VCaP (cell line): ENCODE measurements around the gene KRT20.

Experiments
- H3K27ac ChIP-seq: fragments of 450-650 bp; 2 replicates; pipeline ENCODE4 v1.5.1; 2017
- TF ChIP-seq, protein P1 (sequence below): fragments of 450-650 bp; conservative IDR thresholded peaks from 2 replicates; pipeline ENCODE4 v1.5.1; 2017; ENCODE audit warnings: mild to moderate bottlenecking, moderate library complexity

KRT20 gene

DNA sequence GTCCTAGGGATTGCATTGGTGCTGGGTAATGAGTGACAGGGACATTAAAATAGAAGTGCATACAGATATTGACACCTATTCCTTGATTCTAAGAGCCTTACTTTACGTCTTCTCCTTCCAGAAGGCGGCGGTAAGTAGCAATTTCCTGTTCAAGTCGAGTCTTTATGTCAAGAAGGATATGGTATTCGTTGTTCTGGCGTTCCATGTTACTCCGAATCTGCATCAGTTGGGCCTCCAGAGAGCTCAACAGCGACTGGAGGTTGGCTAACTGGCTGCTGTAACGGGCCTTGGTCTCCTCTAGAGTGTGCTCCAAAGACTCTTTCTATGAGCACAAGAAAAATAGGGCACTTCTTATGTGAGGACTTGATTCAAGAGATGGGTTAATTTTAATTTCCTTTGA, 7.0 kb downstream of the KRT20 start:
- TF ChIP-seq, protein P1, sequence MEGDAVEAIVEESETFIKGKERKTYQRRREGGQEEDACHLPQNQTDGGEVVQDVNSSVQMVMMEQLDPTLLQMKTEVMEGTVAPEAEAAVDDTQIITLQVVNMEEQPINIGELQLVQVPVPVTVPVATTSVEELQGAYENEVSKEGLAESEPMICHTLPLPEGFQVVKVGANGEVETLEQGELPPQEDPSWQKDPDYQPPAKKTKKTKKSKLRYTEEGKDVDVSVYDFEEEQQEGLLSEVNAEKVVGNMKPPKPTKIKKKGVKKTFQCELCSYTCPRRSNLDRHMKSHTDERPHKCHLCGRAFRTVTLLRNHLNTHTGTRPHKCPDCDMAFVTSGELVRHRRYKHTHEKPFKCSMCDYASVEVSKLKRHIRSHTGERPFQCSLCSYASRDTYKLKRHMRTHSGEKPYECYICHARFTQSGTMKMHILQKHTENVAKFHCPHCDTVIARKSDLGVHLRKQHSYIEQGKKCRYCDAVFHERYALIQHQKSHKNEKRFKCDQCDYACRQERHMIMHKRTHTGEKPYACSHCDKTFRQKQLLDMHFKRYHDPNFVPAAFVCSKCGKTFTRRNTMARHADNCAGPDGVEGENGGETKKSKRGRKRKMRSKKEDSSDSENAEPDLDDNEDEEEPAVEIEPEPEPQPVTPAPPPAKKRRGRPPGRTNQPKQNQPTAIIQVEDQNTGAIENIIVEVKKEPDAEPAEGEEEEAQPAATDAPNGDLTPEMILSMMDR: no peak
- H3K27ac ChIP-seq: no peak overlapping the region

DNA sequence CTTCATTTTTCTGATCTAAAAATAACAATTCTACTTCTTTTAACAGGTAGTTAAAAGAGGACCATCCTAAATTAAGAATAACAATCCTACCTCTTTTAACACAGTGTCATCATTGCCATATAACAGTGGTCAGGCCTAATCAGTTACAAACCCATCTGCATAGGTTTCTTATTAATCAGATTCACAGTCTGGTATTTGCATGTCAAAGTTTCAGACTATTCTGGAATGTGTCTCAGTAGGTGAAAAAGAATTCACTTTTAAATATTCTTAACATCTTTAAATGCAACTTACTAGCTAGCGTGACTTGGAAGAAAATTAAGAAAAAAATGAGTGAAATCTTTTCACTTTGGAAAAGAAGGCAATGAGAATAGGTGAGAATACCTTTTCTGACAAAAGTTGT, 11.2 kb downstream of the KRT20 start:
- no peak overlapping the region for H3K27ac ChIP-seq
- TF ChIP-seq, protein P1: no peak

DNA sequence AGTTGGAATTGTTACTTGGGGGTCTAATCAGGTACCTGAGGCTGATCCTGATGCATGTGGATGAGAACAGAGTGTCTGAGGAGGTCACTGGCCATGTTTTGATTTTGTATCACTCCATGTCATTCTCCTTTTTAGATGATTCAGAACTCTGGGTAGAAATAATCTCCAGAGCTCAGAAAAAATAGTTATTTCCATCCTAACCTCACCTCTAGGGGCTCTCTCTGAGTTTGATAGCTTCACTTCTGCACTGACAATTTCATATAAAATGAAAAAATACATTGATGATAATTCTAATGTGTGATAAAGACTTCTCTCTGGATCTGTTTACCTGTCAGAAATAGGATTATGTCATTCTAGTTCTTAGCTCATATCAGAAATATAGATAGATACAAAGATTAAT, 11.8 kb downstream of the KRT20 start:
- no peak overlapping the region for H3K27ac ChIP-seq
- TF ChIP-seq, protein P1: no peak

DNA sequence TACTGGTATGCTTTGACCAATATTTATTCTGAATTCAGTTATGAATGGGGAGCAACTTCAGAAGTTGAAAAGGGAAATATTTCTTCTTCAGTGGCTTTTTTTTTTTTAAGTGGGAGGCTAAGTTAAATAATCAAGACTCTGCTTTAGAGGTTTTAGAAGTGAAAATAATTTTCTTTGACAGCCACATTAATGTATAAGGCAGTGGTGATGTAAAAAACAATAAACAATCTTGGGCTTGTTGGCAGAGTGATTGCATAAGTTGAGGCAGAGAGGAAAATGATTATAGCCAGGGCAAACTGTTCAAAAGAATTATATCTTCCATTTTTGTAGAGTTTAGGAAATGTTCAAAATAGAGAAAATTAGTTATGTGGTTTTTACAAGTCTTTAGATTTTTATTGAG, 12.6 kb downstream of the KRT20 start:
- no peak overlapping the region for H3K27ac ChIP-seq
- TF ChIP-seq, protein P1: no peak

DNA sequence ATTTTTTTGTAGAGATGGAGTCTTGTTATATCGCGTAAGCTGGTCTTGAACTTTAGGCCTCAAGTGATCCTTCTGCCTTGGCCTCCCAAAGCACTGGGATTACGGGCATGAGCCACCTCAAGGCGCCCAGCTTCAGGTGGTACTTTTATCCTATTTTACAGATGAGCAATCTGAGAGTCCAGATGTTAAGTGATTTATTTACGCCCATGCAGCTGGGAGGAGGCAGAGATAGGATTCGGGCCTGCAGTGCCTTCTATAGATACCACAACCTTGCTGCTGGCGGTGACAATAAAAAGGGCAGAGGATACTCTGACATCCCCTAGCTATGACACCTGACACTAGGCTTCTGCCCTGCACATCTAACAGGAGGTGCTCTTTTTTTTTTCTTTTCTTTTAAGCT, 13.7 kb downstream of the KRT20 start:
- no peak overlapping the region for H3K27ac ChIP-seq
- TF ChIP-seq, protein P1: no peak

DNA sequence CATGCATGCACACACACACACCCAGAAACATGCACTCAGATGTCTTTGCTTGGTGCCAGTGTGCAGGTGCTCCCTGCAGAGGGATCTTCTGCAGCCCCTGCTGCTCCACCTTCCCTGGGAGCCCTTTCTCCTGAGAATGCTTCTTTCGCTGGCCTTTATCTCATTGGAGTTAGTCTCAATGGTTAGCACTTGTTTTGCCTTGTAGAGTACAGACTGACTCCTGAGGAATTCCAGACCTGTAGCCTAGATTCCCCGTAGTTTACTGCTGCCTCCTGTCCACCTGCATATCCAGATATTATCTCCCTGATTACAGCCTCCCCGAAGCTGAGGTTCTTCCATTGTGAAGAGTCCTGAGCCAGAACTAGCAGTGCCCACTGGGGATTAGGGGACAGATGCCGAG, 14.9 kb downstream of the KRT20 start:
- H3K27ac ChIP-seq: no peak overlapping the region
- TF ChIP-seq, protein P1: no peak

DNA sequence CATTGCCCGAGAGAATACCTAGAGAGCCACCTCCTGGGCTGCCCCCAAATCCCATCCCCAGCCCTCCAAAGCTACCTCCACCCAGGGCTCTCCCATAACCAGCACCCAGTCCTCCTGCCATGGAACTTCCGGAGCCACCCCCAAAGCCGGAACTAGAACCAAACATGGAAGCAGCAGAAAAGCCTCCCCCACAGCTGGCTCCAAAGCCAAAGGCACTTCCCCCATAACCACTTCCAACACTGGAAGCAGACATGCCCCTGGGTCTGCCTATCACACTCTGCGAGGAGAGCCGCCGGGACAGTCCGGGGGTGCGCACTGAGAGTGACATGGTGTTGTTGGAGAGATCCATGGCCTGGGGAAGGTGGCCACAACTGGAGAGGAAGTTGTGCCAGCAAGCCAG, 18.2 kb downstream of the KRT20 start, which contains the start of gene KRT12:
KRT12 (minus strand) TSS at position 386 of the 400 bp plus-strand sequence; CDS start at position 349, 37 bp downstream.
- H3K27ac ChIP-seq: no peak within 1 kb of the TSS
- TF ChIP-seq, protein P1: no peak
